ENCODE measurements around the gene GAL3ST2.
"Not testable (repeated sequence)": the region's sequence is repeated elsewhere in the genome, so short reads cannot be mapped to it uniquely, and the experiment has no call there.

GAL3ST2 gene

DNA sequence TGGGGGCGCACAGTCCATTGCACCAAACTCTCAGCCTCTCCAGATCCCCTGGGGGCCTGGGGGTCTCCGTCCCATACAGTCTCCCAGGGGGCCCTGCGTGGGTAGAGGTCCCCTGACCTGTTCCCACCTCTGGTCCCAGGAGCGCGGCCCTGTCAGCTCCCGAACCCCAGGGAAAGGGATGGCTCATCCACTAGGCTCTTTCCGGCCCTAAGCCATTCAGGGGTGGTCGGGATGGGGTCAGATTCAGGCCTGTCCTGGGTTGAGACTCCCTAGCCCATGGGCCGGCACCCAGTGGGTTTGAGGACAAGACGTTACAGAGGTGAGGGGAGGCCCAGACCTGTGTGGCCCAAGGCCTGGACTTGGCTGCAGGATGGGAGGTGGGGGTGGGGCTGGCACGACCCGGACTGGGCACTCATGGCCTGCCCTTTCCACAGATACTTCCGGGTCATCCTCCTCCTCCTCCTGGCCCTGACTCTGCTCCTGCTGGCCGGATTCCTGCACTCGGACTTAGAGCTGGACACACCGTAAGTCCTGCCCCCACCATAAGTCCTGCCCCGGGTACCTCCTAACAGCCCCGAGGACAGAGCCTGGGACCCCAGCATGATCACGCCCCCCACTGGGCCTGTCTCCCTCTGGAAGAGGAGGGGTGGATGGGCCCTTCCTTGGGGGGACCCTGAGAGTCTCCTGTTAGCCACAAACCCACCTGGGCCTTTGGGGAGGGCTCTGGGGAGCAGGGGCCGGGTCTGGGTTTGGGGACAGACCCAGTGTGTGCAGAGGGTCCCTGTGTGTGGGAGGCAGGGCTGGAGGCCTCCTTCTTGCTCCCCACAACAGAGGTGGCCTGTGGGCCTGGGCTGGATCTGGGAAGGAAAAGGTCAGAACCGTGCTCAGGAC lies 22.3 kb downstream of the GAL3ST2 start:
- Histone ChIP-seq H2BK15ac (ENCODE audit: low read depth, poor library complexity, severe bottlenecking) (no peak overlapping the region), H3K14ac (ENCODE audit: low read length in 2 of 2) (no peak overlapping the region), H2AFZ (ENCODE audit: low read depth, low read length) (no peak overlapping the region), H3K4me2 (ENCODE audit: low read length, poor library complexity, severe bottlenecking) (no peak overlapping the region), H3K36me3 (ENCODE audit: control insufficient read depth in 1 of 2, insufficient read depth in 2 of 2, low read depth in 1 of 2, low read length in 2 of 2) (peaks cover 0 to 4% of the 10 kb centered on the region in 2 experiments), H3K9ac (ENCODE audit: low read length) (no peak overlapping the region), H3K18ac (ENCODE audit: low read depth in 1 of 2, low read length in 2 of 2) (no peak overlapping the region), H2BK120ac (ENCODE audit: low read depth, low read length) (no peak overlapping the region), H3K23ac (ENCODE audit: low read length in 2 of 2) (no peak overlapping the region), H3K4me3 (ENCODE audit: insufficient read depth in 1 of 2, low read depth in 1 of 2, low read length in 2 of 2) (no peak overlapping the region), H2BK5ac (ENCODE audit: low read depth, low read length, poor library complexity, severe bottlenecking) (no peak overlapping the region), H4K91ac (ENCODE audit: low read length) (no peak overlapping the region), H2BK12ac (ENCODE audit: low read length in 2 of 2) (no peak overlapping the region), H4K8ac (ENCODE audit: low read length) (no peak overlapping the region), H3K4ac (ENCODE audit: low read depth in 1 of 2, low read length in 2 of 2) (no peak overlapping the region), H3K79me1 (replicated peaks; ENCODE audit: low read length, poor library complexity, severe bottlenecking) (no peaks in the 10 kb centered on the region), H3K27me3 (ENCODE audit: control insufficient read depth in 1 of 2, insufficient read depth in 1 of 2, low read length in 2 of 2) (peaks cover 13 to 68% of the 10 kb centered on the region in 2 experiments), H3K27ac (ENCODE audit: low read length, poor library complexity, severe bottlenecking) (no peak overlapping the region), H3K4me1 (ENCODE audit: control insufficient read depth, insufficient read depth, low read depth, low read length) (peaks cover 7% of the 10 kb centered on the region), H2AK5ac (ENCODE audit: low read length, severe bottlenecking) (no peak overlapping the region), H3K9me3 (ENCODE audit: control insufficient read depth, low read length) (no peaks in the 10 kb centered on the region)
- WGBS: 92% methylated on average over 21 of the region's 21 CpGs
- DNase-seq: no peak

DNA sequence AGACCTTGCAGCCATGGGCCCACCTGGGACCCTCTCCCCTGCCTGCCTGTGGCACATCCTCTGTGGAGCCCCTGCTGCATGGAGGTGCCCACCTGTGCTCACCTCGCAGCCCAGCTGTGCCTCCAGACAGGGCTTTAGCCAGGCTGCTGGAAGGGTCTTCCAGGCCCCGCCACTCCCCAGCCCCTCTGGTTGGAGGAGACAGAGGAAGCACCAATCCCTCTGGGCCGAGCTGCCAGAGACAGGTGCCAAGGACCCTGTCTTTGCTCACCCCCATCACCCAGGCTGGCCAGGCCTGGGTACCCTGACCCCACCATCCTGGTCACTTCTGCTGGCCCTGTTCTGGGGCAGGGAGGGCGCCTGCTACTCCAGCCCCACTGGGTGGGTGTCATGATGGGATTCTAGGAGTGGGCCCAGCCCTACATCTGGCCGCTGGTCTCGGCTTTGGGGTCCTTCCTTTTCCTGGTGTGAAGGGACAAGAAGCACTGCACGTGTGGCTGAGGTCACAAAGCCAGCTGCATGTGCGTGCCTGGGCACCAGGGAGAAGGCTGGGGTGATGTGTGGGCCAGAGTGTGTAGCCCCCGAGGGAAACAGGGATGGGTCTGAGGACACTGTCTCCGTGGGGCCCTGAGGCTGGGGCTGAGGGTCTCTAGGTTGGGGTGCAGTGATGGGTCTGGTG lies 23.0 kb downstream of the GAL3ST2 start:
- no peaks in the 10 kb centered on the region for H3K9me3 ChIP-seq (ENCODE audit: control insufficient read depth, low read length)
- H2BK5ac ChIP-seq (ENCODE audit: low read depth, low read length, poor library complexity, severe bottlenecking): no peak overlapping the region
- H2AK5ac ChIP-seq (ENCODE audit: low read length, severe bottlenecking): no peak overlapping the region
- H3K18ac ChIP-seq (ENCODE audit: low read depth in 1 of 2, low read length in 2 of 2): no peak overlapping the region
- no peaks in the 10 kb centered on the region for H3K79me1 ChIP-seq (replicated peaks; ENCODE audit: low read length, poor library complexity, severe bottlenecking)
- WGBS: 86% methylated on average over 10 of the region's 10 CpGs
- no peak overlapping the region for H2AFZ ChIP-seq (ENCODE audit: low read depth, low read length)
- no peak overlapping the region for H2BK12ac ChIP-seq (ENCODE audit: low read length in 2 of 2)
- no peak overlapping the region for H3K4me3 ChIP-seq (ENCODE audit: insufficient read depth in 1 of 2, low read depth in 1 of 2, low read length in 2 of 2)
- no peak overlapping the region for H3K14ac ChIP-seq (ENCODE audit: low read length in 2 of 2)
- H4K8ac ChIP-seq (ENCODE audit: low read length): no peak overlapping the region
- no peak overlapping the region for H4K91ac ChIP-seq (ENCODE audit: low read length)
- no peak for DNase-seq
- no peak overlapping the region for H2BK120ac ChIP-seq (ENCODE audit: low read depth, low read length)
- no peak overlapping the region for H3K4ac ChIP-seq (ENCODE audit: low read depth in 1 of 2, low read length in 2 of 2)
- no peak overlapping the region for H3K27ac ChIP-seq (ENCODE audit: low read length, poor library complexity, severe bottlenecking)
- no peak overlapping the region for H3K9ac ChIP-seq (ENCODE audit: low read length)
- no peak overlapping the region for H2BK15ac ChIP-seq (ENCODE audit: low read depth, poor library complexity, severe bottlenecking)
- H3K4me2 ChIP-seq (ENCODE audit: low read length, poor library complexity, severe bottlenecking): no peak overlapping the region
- H3K4me1 ChIP-seq (ENCODE audit: control insufficient read depth, insufficient read depth, low read depth, low read length): peaks cover 9% of the 10 kb centered on the region
- H3K27me3 ChIP-seq (ENCODE audit: control insufficient read depth in 1 of 2, insufficient read depth in 1 of 2, low read length in 2 of 2): peaks cover 13 to 72% of the 10 kb centered on the region in 2 experiments
- peaks cover 0 to 4% of the 10 kb centered on the region in 2 experiments for H3K36me3 ChIP-seq (ENCODE audit: control insufficient read depth in 1 of 2, insufficient read depth in 2 of 2, low read depth in 1 of 2, low read length in 2 of 2)
- H3K23ac ChIP-seq (ENCODE audit: low read length in 2 of 2): no peak overlapping the region

DNA sequence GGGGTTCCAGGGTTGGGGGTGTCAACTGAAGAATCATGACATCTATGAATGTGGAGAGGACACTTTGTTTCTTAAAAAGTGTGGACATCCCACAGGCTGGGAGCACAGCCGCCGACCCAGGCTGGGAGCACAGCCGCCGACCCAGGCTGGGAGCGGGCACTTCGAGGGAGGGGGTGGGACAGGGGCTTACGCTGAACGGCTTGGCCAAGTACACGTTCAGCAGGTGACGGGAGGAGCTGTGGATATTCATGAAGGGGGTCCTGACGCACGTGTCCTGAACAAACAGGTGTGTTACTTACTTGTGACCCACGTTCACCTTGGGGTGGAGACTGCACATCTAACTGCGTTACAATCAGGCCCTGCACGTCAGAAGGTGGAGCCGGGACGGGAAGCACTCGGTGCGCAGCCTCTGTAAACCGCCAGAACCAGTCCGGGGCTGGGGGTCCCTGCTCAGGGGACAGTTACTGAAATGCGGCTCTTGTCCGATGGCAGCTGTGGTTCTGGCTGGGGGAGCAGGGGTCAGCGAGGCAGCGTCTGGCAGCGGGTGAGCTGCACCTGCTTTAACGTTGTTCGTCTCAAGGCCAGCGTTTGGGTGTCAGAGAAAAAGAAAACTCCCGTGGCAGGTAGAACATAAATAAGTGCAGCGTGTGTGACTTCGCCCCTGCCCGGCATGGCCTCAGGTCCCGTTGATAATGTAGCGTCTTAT lies 23.7 kb downstream of the GAL3ST2 start:
- H2AFZ ChIP-seq (ENCODE audit: low read depth, low read length); H3K27ac ChIP-seq (ENCODE audit: low read length, poor library complexity, severe bottlenecking); H3K23ac ChIP-seq (ENCODE audit: low read length in 2 of 2); H4K91ac ChIP-seq (ENCODE audit: low read length); H3K79me1 ChIP-seq (replicated peaks; ENCODE audit: low read length, poor library complexity, severe bottlenecking); H4K8ac ChIP-seq (ENCODE audit: low read length); H3K4ac ChIP-seq (ENCODE audit: low read depth in 1 of 2, low read length in 2 of 2); H2BK12ac ChIP-seq (ENCODE audit: low read length in 2 of 2); H2AK5ac ChIP-seq (ENCODE audit: low read length, severe bottlenecking); H3K14ac ChIP-seq (ENCODE audit: low read length in 2 of 2); H3K36me3 ChIP-seq (ENCODE audit: control insufficient read depth in 1 of 2, insufficient read depth in 2 of 2, low read depth in 1 of 2, low read length in 2 of 2); DNase-seq; H2BK5ac ChIP-seq (ENCODE audit: low read depth, low read length, poor library complexity, severe bottlenecking); H3K4me3 ChIP-seq (ENCODE audit: insufficient read depth in 1 of 2, low read depth in 1 of 2, low read length in 2 of 2); H3K9ac ChIP-seq (ENCODE audit: low read length); H2BK120ac ChIP-seq (ENCODE audit: low read depth, low read length); H2BK15ac ChIP-seq (ENCODE audit: low read depth, poor library complexity, severe bottlenecking); H3K9me3 ChIP-seq (ENCODE audit: control insufficient read depth, low read length); H3K4me2 ChIP-seq (ENCODE audit: low read length, poor library complexity, severe bottlenecking); H3K18ac ChIP-seq (ENCODE audit: low read depth in 1 of 2, low read length in 2 of 2): not testable (repeated sequence)
- Histone ChIP-seq H3K27me3 (ENCODE audit: control insufficient read depth in 1 of 2, insufficient read depth in 1 of 2, low read length in 2 of 2) (peaks cover 8 to 69% of the 10 kb centered on the region in 2 experiments), H3K4me1 (ENCODE audit: control insufficient read depth, insufficient read depth, low read depth, low read length) (peaks cover 12% of the 10 kb centered on the region)
- 89% methylated on average over 33 of the region's 35 CpGs for WGBS
